ENCODE data around the gene SOX18.

SOX18 gene

DNA sequence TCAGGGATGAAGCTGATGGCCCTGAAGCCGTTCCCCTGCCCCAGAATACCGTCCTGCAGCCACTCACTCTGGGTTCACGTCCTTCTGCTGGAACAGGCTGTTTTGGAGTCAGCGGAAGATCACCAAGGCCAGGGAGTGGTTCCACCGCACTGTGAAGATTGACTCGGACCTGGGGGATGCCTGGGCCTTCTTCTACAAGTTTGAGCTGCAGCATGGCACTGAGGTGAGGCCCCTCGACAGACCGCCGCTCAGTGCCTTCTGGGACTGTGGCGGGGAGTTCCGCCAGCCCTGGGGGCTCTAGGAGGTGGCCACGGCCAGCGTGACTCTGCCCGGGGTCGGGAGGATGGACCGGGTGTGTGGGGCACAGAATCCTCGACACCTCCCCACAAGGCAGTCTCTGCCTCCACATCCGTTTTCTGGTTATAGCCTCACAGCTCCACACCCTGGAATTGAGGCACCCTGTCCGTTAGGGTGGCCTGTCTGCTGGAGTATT, 17.6 kb downstream of the SOX18 start:
- no peak for ATAC-seq
- TF ChIP-seq, protein P1, sequence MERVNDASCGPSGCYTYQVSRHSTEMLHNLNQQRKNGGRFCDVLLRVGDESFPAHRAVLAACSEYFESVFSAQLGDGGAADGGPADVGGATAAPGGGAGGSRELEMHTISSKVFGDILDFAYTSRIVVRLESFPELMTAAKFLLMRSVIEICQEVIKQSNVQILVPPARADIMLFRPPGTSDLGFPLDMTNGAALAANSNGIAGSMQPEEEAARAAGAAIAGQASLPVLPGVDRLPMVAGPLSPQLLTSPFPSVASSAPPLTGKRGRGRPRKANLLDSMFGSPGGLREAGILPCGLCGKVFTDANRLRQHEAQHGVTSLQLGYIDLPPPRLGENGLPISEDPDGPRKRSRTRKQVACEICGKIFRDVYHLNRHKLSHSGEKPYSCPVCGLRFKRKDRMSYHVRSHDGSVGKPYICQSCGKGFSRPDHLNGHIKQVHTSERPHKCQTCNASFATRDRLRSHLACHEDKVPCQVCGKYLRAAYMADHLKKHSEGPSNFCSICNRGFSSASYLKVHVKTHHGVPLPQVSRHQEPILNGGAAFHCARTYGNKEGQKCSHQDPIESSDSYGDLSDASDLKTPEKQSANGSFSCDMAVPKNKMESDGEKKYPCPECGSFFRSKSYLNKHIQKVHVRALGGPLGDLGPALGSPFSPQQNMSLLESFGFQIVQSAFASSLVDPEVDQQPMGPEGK (CRISPR knock-in tag; IDR thresholded peaks at IDR 0.05; ENCODE audit: borderline replicate concordance): no peak
- TF ChIP-seq ZFP30 (CRISPR knock-in tag; IDR thresholded peaks at IDR 0.05): no peak
- TF ChIP-seq, protein P2, sequence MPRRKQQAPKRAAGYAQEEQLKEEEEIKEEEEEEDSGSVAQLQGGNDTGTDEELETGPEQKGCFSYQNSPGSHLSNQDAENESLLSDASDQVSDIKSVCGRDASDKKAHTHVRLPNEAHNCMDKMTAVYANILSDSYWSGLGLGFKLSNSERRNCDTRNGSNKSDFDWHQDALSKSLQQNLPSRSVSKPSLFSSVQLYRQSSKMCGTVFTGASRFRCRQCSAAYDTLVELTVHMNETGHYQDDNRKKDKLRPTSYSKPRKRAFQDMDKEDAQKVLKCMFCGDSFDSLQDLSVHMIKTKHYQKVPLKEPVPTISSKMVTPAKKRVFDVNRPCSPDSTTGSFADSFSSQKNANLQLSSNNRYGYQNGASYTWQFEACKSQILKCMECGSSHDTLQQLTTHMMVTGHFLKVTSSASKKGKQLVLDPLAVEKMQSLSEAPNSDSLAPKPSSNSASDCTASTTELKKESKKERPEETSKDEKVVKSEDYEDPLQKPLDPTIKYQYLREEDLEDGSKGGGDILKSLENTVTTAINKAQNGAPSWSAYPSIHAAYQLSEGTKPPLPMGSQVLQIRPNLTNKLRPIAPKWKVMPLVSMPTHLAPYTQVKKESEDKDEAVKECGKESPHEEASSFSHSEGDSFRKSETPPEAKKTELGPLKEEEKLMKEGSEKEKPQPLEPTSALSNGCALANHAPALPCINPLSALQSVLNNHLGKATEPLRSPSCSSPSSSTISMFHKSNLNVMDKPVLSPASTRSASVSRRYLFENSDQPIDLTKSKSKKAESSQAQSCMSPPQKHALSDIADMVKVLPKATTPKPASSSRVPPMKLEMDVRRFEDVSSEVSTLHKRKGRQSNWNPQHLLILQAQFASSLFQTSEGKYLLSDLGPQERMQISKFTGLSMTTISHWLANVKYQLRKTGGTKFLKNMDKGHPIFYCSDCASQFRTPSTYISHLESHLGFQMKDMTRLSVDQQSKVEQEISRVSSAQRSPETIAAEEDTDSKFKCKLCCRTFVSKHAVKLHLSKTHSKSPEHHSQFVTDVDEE (CRISPR knock-in tag; IDR thresholded peaks at IDR 0.05): no peak
- no peak for TF ChIP-seq SNAI2 (CRISPR knock-in tag; IDR thresholded peaks at IDR 0.05)
- no peak for TF ChIP-seq ZNF565 (CRISPR knock-in tag; conservative IDR thresholded peaks at IDR 0.05; ENCODE audit: low read depth)
- no peak for TF ChIP-seq ISL1 (CRISPR knock-in tag; IDR thresholded peaks at IDR 0.05)
- TF ChIP-seq TOX (CRISPR knock-in tag; IDR thresholded peaks at IDR 0.05; ENCODE audit: borderline replicate concordance): no peak
- TF ChIP-seq TCF4 (CRISPR knock-in tag; IDR thresholded peaks at IDR 0.05; ENCODE audit: borderline replicate concordance): no peak
- TF ChIP-seq PPARA (CRISPR knock-in tag; IDR thresholded peaks at IDR 0.05; ENCODE audit: borderline replicate concordance): no peak
- TF ChIP-seq CSDC2 (CRISPR knock-in tag; IDR thresholded peaks at IDR 0.05): no peak
- TF ChIP-seq RARB (CRISPR knock-in tag; IDR thresholded peaks at IDR 0.05): no peak
- TF ChIP-seq, protein P3, sequence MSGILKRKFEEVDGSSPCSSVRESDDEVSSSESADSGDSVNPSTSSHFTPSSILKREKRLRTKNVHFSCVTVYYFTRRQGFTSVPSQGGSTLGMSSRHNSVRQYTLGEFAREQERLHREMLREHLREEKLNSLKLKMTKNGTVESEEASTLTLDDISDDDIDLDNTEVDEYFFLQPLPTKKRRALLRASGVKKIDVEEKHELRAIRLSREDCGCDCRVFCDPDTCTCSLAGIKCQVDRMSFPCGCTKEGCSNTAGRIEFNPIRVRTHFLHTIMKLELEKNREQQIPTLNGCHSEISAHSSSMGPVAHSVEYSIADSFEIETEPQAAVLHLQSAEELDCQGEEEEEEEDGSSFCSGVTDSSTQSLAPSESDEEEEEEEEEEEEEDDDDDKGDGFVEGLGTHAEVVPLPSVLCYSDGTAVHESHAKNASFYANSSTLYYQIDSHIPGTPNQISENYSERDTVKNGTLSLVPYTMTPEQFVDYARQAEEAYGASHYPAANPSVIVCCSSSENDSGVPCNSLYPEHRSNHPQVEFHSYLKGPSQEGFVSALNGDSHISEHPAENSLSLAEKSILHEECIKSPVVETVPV (CRISPR knock-in tag; IDR thresholded peaks at IDR 0.05): no peak

DNA sequence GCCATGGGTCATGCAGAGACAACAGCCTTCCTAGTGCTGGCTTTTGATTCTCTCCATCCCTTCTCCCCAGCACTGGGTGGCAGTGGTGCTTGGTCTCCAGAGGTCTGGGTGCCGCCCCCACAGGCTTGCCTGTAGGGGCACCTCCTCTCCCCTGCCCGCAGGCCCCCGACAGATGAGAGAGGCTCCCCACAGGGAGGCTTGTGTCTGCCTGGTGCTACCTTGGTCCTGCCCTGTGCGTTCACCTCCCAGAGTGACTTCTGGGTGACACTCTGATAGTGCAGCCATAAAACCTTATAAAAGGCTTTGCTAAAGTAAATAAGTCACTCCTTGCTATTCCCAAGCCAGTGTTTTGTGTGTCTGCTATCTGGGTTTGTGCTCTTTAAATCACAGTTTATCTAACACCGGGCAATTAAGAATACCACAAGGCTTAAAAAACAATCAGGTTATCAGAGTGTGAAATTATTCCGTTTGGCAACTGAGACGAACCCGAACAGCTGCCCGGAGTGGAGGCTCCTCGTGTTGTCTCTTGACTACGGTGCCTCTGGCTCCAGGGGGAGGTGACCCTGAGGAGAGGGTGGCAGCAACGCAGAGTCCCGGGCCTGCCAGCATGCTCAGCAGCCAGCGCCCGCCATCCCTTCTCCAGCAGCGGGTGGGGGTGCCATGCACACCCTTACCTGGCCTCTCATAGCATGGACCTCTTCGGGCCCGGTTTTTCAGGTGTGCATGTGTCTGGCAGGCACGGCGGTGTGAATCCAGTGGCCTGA, 18.9 kb downstream of the SOX18 start:
- no peak for ATAC-seq
- TF ChIP-seq, protein P4, sequence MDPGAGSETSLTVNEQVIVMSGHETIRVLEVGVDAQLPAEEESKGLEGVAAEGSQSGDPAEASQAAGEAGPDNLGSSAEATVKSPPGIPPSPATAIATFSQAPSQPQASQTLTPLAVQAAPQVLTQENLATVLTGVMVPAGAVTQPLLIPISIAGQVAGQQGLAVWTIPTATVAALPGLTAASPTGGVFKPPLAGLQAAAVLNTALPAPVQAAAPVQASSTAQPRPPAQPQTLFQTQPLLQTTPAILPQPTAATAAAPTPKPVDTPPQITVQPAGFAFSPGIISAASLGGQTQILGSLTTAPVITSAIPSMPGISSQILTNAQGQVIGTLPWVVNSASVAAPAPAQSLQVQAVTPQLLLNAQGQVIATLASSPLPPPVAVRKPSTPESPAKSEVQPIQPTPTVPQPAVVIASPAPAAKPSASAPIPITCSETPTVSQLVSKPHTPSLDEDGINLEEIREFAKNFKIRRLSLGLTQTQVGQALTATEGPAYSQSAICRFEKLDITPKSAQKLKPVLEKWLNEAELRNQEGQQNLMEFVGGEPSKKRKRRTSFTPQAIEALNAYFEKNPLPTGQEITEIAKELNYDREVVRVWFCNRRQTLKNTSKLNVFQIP (CRISPR knock-in tag; IDR thresholded peaks at IDR 0.05; ENCODE audit: borderline replicate concordance, low read depth): no peak
- TF ChIP-seq TOX (CRISPR knock-in tag; IDR thresholded peaks at IDR 0.05; ENCODE audit: borderline replicate concordance) (no peak), ZNF565 (CRISPR knock-in tag; conservative IDR thresholded peaks at IDR 0.05; ENCODE audit: low read depth) (no peak), CSDC2 (CRISPR knock-in tag; IDR thresholded peaks at IDR 0.05) (no peak), SNAI2 (CRISPR knock-in tag; IDR thresholded peaks at IDR 0.05) (no peak), ISL1 (CRISPR knock-in tag; IDR thresholded peaks at IDR 0.05) (no peak), OSR1 (CRISPR knock-in tag; IDR thresholded peaks at IDR 0.05) (no peak), ARNTL (CRISPR knock-in tag; IDR thresholded peaks at IDR 0.05; ENCODE audit: borderline replicate concordance, low read depth) (no peak), ZFP3 (CRISPR knock-in tag; IDR thresholded peaks at IDR 0.05) (no peak), BACH2 (CRISPR knock-in tag; IDR thresholded peaks at IDR 0.05; ENCODE audit: borderline replicate concordance) (no peak), GLIS3 (CRISPR knock-in tag; IDR thresholded peaks at IDR 0.05) (no peak), ZC3H10 (CRISPR knock-in tag; IDR thresholded peaks at IDR 0.05) (no peak), ZNF8 (CRISPR knock-in tag; IDR thresholded peaks at IDR 0.05) (no peak), RARB (CRISPR knock-in tag; IDR thresholded peaks at IDR 0.05) (no peak), ESRRG (CRISPR knock-in tag; IDR thresholded peaks at IDR 0.05) (no peak)
- TF ChIP-seq, protein P5, sequence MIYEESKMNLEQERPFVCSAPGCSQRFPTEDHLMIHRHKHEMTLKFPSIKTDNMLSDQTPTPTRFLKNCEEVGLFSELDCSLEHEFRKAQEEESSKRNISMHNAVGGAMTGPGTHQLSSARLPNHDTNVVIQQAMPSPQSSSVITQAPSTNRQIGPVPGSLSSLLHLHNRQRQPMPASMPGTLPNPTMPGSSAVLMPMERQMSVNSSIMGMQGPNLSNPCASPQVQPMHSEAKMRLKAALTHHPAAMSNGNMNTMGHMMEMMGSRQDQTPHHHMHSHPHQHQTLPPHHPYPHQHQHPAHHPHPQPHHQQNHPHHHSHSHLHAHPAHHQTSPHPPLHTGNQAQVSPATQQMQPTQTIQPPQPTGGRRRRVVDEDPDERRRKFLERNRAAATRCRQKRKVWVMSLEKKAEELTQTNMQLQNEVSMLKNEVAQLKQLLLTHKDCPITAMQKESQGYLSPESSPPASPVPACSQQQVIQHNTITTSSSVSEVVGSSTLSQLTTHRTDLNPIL (CRISPR knock-in tag; IDR thresholded peaks at IDR 0.05; ENCODE audit: low read depth): no peak
- TF ChIP-seq, protein P1 (CRISPR knock-in tag; IDR thresholded peaks at IDR 0.05; ENCODE audit: borderline replicate concordance): no peak
- TF ChIP-seq, protein P2 (CRISPR knock-in tag; IDR thresholded peaks at IDR 0.05): no peak
